ENCODE results near the gene LRP8.

DNA sequence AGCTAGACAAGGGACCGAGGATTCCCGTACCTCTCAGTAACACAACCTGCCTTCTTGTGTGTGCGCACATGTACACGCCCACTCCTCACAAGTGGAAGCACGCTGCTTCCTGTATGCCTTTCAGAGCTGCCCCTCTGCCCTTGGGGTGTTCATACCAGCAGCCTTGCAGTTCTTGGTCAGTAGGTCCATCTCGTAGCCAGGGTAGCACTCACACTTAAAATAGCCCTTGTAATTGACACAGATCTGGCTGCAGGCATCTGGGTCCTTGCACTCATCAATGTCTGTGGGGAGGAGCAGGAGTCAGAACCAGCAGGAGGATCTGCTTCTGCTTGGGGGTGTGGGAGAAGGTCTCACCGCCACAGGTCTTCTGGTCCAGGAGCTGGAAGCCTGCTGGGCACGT lies 57.0 kb downstream of the LRP8 start:
- TF ChIP-seq, protein P1, sequence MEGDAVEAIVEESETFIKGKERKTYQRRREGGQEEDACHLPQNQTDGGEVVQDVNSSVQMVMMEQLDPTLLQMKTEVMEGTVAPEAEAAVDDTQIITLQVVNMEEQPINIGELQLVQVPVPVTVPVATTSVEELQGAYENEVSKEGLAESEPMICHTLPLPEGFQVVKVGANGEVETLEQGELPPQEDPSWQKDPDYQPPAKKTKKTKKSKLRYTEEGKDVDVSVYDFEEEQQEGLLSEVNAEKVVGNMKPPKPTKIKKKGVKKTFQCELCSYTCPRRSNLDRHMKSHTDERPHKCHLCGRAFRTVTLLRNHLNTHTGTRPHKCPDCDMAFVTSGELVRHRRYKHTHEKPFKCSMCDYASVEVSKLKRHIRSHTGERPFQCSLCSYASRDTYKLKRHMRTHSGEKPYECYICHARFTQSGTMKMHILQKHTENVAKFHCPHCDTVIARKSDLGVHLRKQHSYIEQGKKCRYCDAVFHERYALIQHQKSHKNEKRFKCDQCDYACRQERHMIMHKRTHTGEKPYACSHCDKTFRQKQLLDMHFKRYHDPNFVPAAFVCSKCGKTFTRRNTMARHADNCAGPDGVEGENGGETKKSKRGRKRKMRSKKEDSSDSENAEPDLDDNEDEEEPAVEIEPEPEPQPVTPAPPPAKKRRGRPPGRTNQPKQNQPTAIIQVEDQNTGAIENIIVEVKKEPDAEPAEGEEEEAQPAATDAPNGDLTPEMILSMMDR (IDR thresholded peaks at IDR 0.05) = no peak
- no peak for TF ChIP-seq POLR2A (IDR thresholded peaks at IDR 0.05)
